OCI-LY3 (cell line): Measurements from ENCODE around the gene DGKB.

Experiments used
- H2AFZ ChIP-seq: fragments of 200-600, 300-600 bp; shearing (Covaris generic); 2 replicates; pipeline ENCODE4 v1.6.0; 2014; ENCODE audit warnings: antibody characterized with exemption, low read depth, low read length
- H3K27ac ChIP-seq: fragments of 200-600, 300-600 bp; sonication (generic); 2 replicates; pipeline ENCODE4 v1.5.1; 2014; ENCODE audit warnings: mild to moderate bottlenecking, low read length, moderate library complexity, mixed read lengths
- H3K27me3 ChIP-seq: fragments of 200-600, 300-600 bp; sonication (generic); 2 replicates; pipeline ENCODE4 v1.6.1; 2014; ENCODE audit warnings: low read depth, low read length, mixed read lengths
- H3K36me3 ChIP-seq: fragments of 200-600, 300-600 bp; sonication (generic); replicated peaks from 2 replicates; pipeline ENCODE3; 2014; ENCODE audit warnings: low read depth, low read length, mixed read lengths
- H3K4me1 ChIP-seq: fragments of 300-600, 200-600 bp; sonication (generic); 2 replicates; pipeline ENCODE4 v1.6.1; 2014; ENCODE audit warnings: low read length, mixed read lengths
- H3K4me2 ChIP-seq: fragments of 200-600, 300-600 bp; sonication (generic); 2 replicates; pipeline ENCODE4 v1.6.1; 2014; ENCODE audit warnings: low read length, mixed read lengths
- H3K4me3 ChIP-seq: fragments of 300-600, 200-600 bp; sonication (generic); 2 replicates; pipeline ENCODE4 v1.5.1; 2014; ENCODE audit warnings: antibody characterized with exemption, mild to moderate bottlenecking, low read length, moderate library complexity
- H3K79me2 ChIP-seq: fragments of 300-600, 200-600 bp; shearing (Covaris generic); 2 replicates; pipeline ENCODE4 v1.6.1; 2014; ENCODE audit warnings: mild to moderate bottlenecking, low read length, mixed read lengths
- H3K9ac ChIP-seq: fragments of 300-600, 200-600 bp; shearing (Covaris generic); 2 replicates; pipeline ENCODE4 v1.6.0; 2014; ENCODE audit warnings: mild to moderate bottlenecking, low read length, moderate library complexity
- H3K9me3 ChIP-seq: fragments of 200-600, 300-600 bp; shearing (Covaris generic); 2 replicates; pipeline ENCODE4 v1.6.1; 2014; ENCODE audit warnings: low read length, mixed read lengths; ENCODE audit not compliant: insufficient read depth
- H4K20me1 ChIP-seq: fragments of 200-600, 300-600 bp; sonication (generic); 2 replicates; pipeline ENCODE4 v1.6.1; 2016; ENCODE audit warnings: low read length, mixed read lengths; ENCODE audit not compliant: insufficient read depth
- EZH2phosphoT487 ChIP-seq: fragments of 200-600 bp; shearing (Covaris generic); IDR thresholded peaks from 2 replicates; pipeline ENCODE4 v1.6.1; 2018; ENCODE audit warnings: antibody characterized with exemption, mixed run types, low read depth
- TF ChIP-seq, protein P1 (sequence below): fragments of 200-600, 300-600 bp; sonication (generic); IDR thresholded peaks from 2 replicates; pipeline ENCODE4 v1.5.1; 2014; ENCODE audit warnings: antibody characterized with exemption, low read length, low read depth

Gene DGKB

DNA sequence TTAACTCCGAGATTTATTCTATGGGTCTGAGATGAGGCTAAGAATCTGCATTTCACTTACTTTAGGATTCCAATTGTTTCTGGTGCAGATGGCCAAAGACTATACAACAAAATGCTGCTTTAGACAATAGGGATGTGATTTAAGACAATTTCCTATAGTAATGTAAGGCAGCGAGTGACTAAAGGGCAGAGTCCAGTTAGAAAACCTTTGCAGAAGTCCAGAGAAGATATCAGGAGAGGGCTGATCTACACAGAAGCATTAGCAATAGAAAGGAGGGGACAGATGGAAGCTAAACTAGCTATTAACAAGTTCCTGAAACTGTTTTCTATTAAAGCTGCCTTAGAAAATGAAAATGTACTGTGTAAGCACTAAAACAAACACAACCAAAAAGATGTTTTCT is 398.9 kb downstream of the DGKB start:
- H3K9ac ChIP-seq, result no peak overlapping the region
- no peak overlapping the region for H3K27ac ChIP-seq
- H3K27me3 ChIP-seq, result no peaks in the 10 kb centered on the region
- no peaks in the 10 kb centered on the region for H3K36me3 ChIP-seq
- H4K20me1 ChIP-seq, result no peaks in the 10 kb centered on the region
- H3K4me3 ChIP-seq, result no peak overlapping the region
- no peaks in the 10 kb centered on the region for H3K4me1 ChIP-seq
- H3K4me2 ChIP-seq, result no peak overlapping the region
- H2AFZ ChIP-seq, result no peak overlapping the region
- TF ChIP-seq, protein P1, sequence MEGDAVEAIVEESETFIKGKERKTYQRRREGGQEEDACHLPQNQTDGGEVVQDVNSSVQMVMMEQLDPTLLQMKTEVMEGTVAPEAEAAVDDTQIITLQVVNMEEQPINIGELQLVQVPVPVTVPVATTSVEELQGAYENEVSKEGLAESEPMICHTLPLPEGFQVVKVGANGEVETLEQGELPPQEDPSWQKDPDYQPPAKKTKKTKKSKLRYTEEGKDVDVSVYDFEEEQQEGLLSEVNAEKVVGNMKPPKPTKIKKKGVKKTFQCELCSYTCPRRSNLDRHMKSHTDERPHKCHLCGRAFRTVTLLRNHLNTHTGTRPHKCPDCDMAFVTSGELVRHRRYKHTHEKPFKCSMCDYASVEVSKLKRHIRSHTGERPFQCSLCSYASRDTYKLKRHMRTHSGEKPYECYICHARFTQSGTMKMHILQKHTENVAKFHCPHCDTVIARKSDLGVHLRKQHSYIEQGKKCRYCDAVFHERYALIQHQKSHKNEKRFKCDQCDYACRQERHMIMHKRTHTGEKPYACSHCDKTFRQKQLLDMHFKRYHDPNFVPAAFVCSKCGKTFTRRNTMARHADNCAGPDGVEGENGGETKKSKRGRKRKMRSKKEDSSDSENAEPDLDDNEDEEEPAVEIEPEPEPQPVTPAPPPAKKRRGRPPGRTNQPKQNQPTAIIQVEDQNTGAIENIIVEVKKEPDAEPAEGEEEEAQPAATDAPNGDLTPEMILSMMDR, result no peak
- TF ChIP-seq EZH2phosphoT487, result no peak
- no peaks in the 10 kb centered on the region for H3K9me3 ChIP-seq
- H3K79me2 ChIP-seq, result no peaks in the 10 kb centered on the region

DNA sequence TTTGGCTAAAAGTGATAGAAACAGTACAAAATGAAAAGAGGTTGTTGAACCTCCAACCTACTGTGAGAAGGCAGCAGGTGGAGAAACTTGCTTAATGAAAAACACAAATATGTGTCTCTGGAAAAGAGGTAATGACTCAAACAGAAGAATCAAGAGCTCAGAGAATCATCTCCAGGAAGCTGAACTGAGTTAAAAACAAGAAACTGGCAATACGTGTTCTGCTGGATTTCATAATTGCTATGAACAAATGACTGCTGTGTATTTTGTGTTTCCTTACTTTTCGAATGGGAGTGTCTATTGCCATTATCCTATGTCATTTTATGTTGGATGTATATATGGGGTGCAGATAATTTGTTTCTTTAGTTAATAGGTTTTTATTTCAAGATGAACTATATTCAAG is 401.1 kb downstream of the DGKB start:
- Histone ChIP-seq H3K27me3 (no peaks in the 10 kb centered on the region), H2AFZ (no peak overlapping the region), H3K27ac (no peak overlapping the region), H3K9me3 (no peaks in the 10 kb centered on the region), H3K4me1 (no peaks in the 10 kb centered on the region), H4K20me1 (no peaks in the 10 kb centered on the region), H3K4me2 (no peak overlapping the region), H3K9ac (no peak overlapping the region), H3K4me3 (no peak overlapping the region), H3K79me2 (no peaks in the 10 kb centered on the region), H3K36me3 (no peaks in the 10 kb centered on the region)
- TF ChIP-seq EZH2phosphoT487, result no peak
- TF ChIP-seq, protein P1, result no peak

DNA sequence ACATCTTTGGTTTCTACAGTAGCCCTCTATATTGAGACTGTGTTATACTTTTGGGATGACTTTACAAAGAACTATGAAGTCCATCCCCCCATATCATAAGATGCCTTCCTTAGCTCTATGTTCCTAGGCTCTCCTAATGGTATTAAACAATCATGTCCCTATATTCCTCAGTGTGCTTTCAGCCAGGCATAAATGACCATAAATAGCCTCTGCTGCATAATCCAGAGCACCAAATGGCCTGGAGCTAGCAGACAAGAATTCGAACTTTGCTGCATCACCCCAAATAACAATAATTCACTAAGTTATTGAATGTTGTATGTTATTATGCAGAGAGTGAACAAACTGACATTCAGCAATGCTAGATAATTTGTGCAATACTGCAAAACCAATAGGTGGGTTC is 405.2 kb downstream of the DGKB start:
- no peak overlapping the region for H3K27ac ChIP-seq
- H3K79me2 ChIP-seq, result no peaks in the 10 kb centered on the region
- H3K36me3 ChIP-seq, result no peaks in the 10 kb centered on the region
- H3K4me2 ChIP-seq, result no peak overlapping the region
- no peaks in the 10 kb centered on the region for H3K4me1 ChIP-seq
- H2AFZ ChIP-seq, result no peak overlapping the region
- TF ChIP-seq, protein P1, result no peak
- TF ChIP-seq EZH2phosphoT487, result no peak
- no peaks in the 10 kb centered on the region for H3K9me3 ChIP-seq
- no peaks in the 10 kb centered on the region for H3K27me3 ChIP-seq
- H4K20me1 ChIP-seq, result no peaks in the 10 kb centered on the region
- H3K4me3 ChIP-seq, result no peak overlapping the region
- no peak overlapping the region for H3K9ac ChIP-seq

DNA sequence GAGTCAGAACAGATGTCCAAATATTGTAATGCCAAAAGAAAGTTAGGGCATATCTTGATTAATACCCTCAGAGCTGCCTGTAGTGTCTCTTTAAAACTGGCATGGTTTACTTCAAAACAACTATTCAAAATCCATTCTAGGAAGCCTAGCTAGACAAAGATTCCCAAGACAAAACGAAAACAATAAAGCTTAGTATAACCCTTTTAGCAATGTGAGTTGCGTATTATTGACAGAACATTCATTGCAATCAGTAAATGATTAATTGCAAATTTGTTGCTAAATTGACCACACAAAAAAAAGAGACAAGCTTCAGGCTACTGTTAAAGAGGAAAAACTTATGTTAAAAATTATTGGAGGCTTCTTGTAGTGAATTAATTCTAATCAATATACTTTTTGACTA is 406.9 kb downstream of the DGKB start:
- no peaks in the 10 kb centered on the region for H4K20me1 ChIP-seq
- H3K27me3 ChIP-seq, result no peaks in the 10 kb centered on the region
- TF ChIP-seq, protein P1, result no peak
- TF ChIP-seq EZH2phosphoT487, result no peak
- H3K79me2 ChIP-seq, result no peaks in the 10 kb centered on the region
- H3K9ac ChIP-seq, result no peak overlapping the region
- H3K36me3 ChIP-seq, result no peaks in the 10 kb centered on the region
- no peaks in the 10 kb centered on the region for H3K4me1 ChIP-seq
- no peak overlapping the region for H3K27ac ChIP-seq
- no peak overlapping the region for H2AFZ ChIP-seq
- H3K4me3 ChIP-seq, result no peak overlapping the region
- no peaks in the 10 kb centered on the region for H3K9me3 ChIP-seq
- H3K4me2 ChIP-seq, result no peak overlapping the region
